ENCODE results near the gene CCDC85C.

GRCh38 chr14:99537399-99537798, 66.6 kb downstream of the CCDC85C start:
- no peak for TF ChIP-seq CTCF (IDR thresholded peaks at IDR 0.05; ENCODE audit: insufficient read depth, low read depth, low read length)
- TF ChIP-seq EZH2 (IDR thresholded peaks at IDR 0.05; ENCODE audit: insufficient read depth, low read length) = no peak
